Stimulated activated naive CD8-positive, alpha-beta T cell treated with anti-CD3 and anti-CD28 coated beads, Interleukin-15, Interleukin-2, amounts not matched to agents 100 ng/mL and 50 ng/mL, for 24 hours (primary cell): Measurements from ENCODE around the gene DMAC2L.

Experiments
- H3K27ac Mint-ChIP-seq: one replicate; pipeline ENCODE4 v1.8.0; 2021; ENCODE audit warnings: mild to moderate bottlenecking, mixed read lengths
- H3K27me3 Mint-ChIP-seq: one replicate; pipeline ENCODE4 v1.8.0; 2021; ENCODE audit warnings: mixed read lengths
- H3K36me3 Mint-ChIP-seq: one replicate; pipeline ENCODE4 v1.8.0; 2021; ENCODE audit warnings: low read depth, mixed read lengths
- H3K4me1 Mint-ChIP-seq: one replicate; pipeline ENCODE4 v1.8.0; 2021; ENCODE audit warnings: low read depth, mixed read lengths
- H3K4me3 Mint-ChIP-seq: one replicate; pipeline ENCODE4 v1.8.0; 2021; ENCODE audit warnings: mild to moderate bottlenecking, mixed read lengths
- H3K9me3 Mint-ChIP-seq: one replicate; pipeline ENCODE4 v1.8.0; 2021; ENCODE audit warnings: mixed read lengths

DMAC2L gene

GRCh38 chr14:50371546-50371945, 59.4 kb downstream of the DMAC2L start:
- Mint-ChIP-seq H3K4me3 (no peak overlapping the region), H3K27me3 (peaks cover 5% of the 10 kb centered on the region), H3K27ac (no peak overlapping the region), H3K9me3 (no peaks in the 10 kb centered on the region), H3K4me1 (peaks cover 9% of the 10 kb centered on the region), H3K36me3 (no peaks in the 10 kb centered on the region)

GRCh38 chr14:50373959-50374358, 61.8 kb downstream of the DMAC2L start:
- no peaks in the 10 kb centered on the region for H3K36me3 Mint-ChIP-seq
- no peaks in the 10 kb centered on the region for H3K9me3 Mint-ChIP-seq
- no peaks in the 10 kb centered on the region for H3K4me1 Mint-ChIP-seq
- H3K27me3 Mint-ChIP-seq, result peaks cover 5% of the 10 kb centered on the region
- H3K27ac Mint-ChIP-seq, result no peak overlapping the region
- no peak overlapping the region for H3K4me3 Mint-ChIP-seq

GRCh38 chr14:50375760-50376159, 63.6 kb downstream of the DMAC2L start:
- H3K4me1 Mint-ChIP-seq, result no peaks in the 10 kb centered on the region
- peaks cover 5% of the 10 kb centered on the region for H3K27me3 Mint-ChIP-seq
- H3K9me3 Mint-ChIP-seq, result no peaks in the 10 kb centered on the region
- H3K27ac Mint-ChIP-seq, result no peak overlapping the region
- H3K36me3 Mint-ChIP-seq, result no peaks in the 10 kb centered on the region
- no peak overlapping the region for H3K4me3 Mint-ChIP-seq
